OCI-LY1 (cell line): Measurements from ENCODE around the gene RASA3.

ENCODE experiments used
- CTCF ChIP-seq: fragments of 200-600 bp; sonication (generic), shearing (Covaris generic); IDR thresholded peaks from 2 replicates; pipeline ENCODE4 v1.5.1; 2017; ENCODE audit warnings: mild to moderate bottlenecking, antibody characterized with exemption, low read length, moderate library complexity, mixed read lengths
- EZH2 ChIP-seq: fragments of 200-600 bp; sonication (generic), shearing (Covaris generic); IDR thresholded peaks from 2 replicates; pipeline ENCODE4 v1.8.0; 2017; ENCODE audit warnings: borderline replicate concordance, mixed run types, mild to moderate bottlenecking, antibody characterized with exemption, low read length, moderate library complexity, mixed read lengths

GRCh38 chr13:114111577-114111976 lies 20.8 kb downstream of the RASA3 start:
- TF ChIP-seq CTCF (no peak), EZH2 (no peak)
